ENCODE data around the gene BACH2. TPM values are rescaled to one million over a fixed set of nuclear protein-coding genes. Genes with fewer than 3 reads are reported as not detected.

Gene BACH2
- polyA plus RNA-seq, 2 of the 4 experiments (the other 2 are of a cell fraction), result 0.01 to 0.36 TPM

DNA sequence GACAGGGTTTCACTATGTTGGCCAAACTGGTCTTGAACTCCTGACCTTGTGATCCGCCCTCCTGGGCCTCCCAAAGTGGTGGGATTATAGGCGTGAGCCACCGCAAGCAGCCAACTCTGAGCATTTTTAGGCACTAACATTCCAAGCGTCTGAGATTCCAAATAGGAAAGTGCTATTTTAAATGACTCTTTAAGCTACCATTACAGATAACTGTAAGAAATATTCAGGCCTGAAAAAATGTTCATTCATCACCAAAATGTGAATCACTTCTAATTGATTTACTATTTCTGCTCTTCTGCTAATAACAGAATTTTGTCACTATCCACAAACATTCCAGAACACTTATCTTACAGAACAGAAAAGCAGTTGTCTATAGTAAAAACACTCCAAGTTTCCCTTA, 106.5 kb downstream of the BACH2 start:
- ChIA-PET CTCF (no interaction called here), POLR2A (no interaction called here)
- 90% methylated on average over 4 of the region's 4 CpGs for WGBS (ENCODE audit: missing lambda C conversion rate)
- DNase-seq (ENCODE audit: low read depth in 1 of 2, low spot score in 1 of 2) (no peak), ATAC-seq (no peak), FAIRE-seq (no peak)
- Histone ChIP-seq H3K4me1 (no peaks in the 10 kb centered on the region), H3K27ac (no peak overlapping the region), H3K4me2 (no peak overlapping the region), H3K9me3 (no peaks in the 10 kb centered on the region), H3K4me3 (no peak overlapping the region)
- no peak for TF ChIP-seq RFX5 (IDR thresholded peaks at IDR 0.05)
- TF ChIP-seq CBX2 (IDR thresholded peaks at IDR 0.05; ENCODE audit: borderline replicate concordance, low read depth), result no peak
- TF ChIP-seq, protein P1, sequence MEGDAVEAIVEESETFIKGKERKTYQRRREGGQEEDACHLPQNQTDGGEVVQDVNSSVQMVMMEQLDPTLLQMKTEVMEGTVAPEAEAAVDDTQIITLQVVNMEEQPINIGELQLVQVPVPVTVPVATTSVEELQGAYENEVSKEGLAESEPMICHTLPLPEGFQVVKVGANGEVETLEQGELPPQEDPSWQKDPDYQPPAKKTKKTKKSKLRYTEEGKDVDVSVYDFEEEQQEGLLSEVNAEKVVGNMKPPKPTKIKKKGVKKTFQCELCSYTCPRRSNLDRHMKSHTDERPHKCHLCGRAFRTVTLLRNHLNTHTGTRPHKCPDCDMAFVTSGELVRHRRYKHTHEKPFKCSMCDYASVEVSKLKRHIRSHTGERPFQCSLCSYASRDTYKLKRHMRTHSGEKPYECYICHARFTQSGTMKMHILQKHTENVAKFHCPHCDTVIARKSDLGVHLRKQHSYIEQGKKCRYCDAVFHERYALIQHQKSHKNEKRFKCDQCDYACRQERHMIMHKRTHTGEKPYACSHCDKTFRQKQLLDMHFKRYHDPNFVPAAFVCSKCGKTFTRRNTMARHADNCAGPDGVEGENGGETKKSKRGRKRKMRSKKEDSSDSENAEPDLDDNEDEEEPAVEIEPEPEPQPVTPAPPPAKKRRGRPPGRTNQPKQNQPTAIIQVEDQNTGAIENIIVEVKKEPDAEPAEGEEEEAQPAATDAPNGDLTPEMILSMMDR (IDR thresholded peaks at IDR 0.05), result no peak
- TF ChIP-seq ZC3H11A (IDR thresholded peaks at IDR 0.05), result no peak
- no peak for TF ChIP-seq EP300 (IDR thresholded peaks at IDR 0.05)
- TF ChIP-seq EHF (CRISPR knock-in tag; IDR thresholded peaks at IDR 0.05), result no peak
- TF ChIP-seq ZNF302 (CRISPR knock-in tag; IDR thresholded peaks at IDR 0.05), result no peak
- no peak for TF ChIP-seq NR3C1 (IDR thresholded peaks at IDR 0.05)
- no peak for TF ChIP-seq JUNB (IDR thresholded peaks at IDR 0.05)
- TF ChIP-seq HEYL (CRISPR knock-in tag; IDR thresholded peaks at IDR 0.05), result no peak
- no peak for TF ChIP-seq MAFK (IDR thresholded peaks at IDR 0.05; ENCODE audit: partially characterized antibody)
- no peak for TF ChIP-seq HOXB13 (CRISPR knock-in tag; IDR thresholded peaks at IDR 0.05; ENCODE audit: low read depth)
- no peak for TF ChIP-seq FOXS1 (CRISPR knock-in tag; IDR thresholded peaks at IDR 0.05)
- no peak for TF ChIP-seq ESRRA (IDR thresholded peaks at IDR 0.05; ENCODE audit: borderline replicate concordance, low read length)
- no peak for TF ChIP-seq GATA3 (IDR thresholded peaks at IDR 0.05; ENCODE audit: borderline replicate concordance)

DNA sequence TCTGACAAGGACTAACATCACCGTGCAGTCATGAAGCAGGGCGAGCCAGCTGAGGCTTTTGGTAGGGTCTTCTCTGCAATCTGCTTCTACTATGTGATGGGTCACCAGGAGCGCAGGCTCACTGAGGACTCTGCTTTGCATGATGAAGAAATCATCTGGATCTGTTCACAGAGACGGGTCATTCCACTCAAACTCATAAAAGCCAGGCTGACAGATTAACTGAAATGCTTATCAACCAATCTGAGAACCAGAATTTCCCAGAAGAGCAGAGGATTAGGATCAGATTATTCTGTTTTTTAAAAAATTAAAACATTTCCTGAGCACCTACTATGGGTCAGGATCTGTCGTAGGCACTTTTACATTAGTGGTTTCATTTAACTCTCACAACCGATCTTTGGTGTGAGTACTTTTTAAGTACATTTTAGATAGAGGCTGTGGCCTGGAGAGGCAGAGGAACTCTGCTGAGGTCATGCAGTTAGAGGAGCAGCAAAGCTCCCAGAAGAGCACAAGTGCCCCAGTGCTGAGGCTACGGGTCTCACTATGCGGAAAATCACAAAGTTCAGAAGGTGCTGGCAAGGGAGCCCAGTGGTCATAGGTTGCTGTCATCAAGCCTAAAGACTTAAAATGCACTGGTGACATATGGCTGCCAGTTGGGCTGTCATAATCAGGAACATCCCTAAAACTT, 109.1 kb downstream of the BACH2 start:
- DNase-seq (ENCODE audit: low read depth in 1 of 2, low spot score in 1 of 2) (no peak), ATAC-seq (no peak), FAIRE-seq (no peak)
- no peak overlapping the region for H3K27ac ChIP-seq
- H3K4me3 ChIP-seq, result no peak overlapping the region
- POLR2A ChIA-PET, result no interaction called here
- 89% methylated on average over 8 of the region's 8 CpGs for WGBS (ENCODE audit: missing lambda C conversion rate)
- CTCF ChIA-PET, result no interaction called here
- H3K4me2 ChIP-seq, result no peak overlapping the region
- no peaks in the 10 kb centered on the region for H3K4me1 ChIP-seq
- TF ChIP-seq BHLHE40 (IDR thresholded peaks at IDR 0.05; ENCODE audit: low read depth, low read length), result no peak
- TF ChIP-seq MAFK (IDR thresholded peaks at IDR 0.05; ENCODE audit: partially characterized antibody), result no peak
- TF ChIP-seq, protein P1 (IDR thresholded peaks at IDR 0.05), result no peak
- TF ChIP-seq SMC3 (IDR thresholded peaks at IDR 0.05), result no peak
- TF ChIP-seq GATA3 (IDR thresholded peaks at IDR 0.05; ENCODE audit: borderline replicate concordance), result no peak
- TF ChIP-seq CEBPB (IDR thresholded peaks at IDR 0.05), result no peak
- TF ChIP-seq, protein P2, sequence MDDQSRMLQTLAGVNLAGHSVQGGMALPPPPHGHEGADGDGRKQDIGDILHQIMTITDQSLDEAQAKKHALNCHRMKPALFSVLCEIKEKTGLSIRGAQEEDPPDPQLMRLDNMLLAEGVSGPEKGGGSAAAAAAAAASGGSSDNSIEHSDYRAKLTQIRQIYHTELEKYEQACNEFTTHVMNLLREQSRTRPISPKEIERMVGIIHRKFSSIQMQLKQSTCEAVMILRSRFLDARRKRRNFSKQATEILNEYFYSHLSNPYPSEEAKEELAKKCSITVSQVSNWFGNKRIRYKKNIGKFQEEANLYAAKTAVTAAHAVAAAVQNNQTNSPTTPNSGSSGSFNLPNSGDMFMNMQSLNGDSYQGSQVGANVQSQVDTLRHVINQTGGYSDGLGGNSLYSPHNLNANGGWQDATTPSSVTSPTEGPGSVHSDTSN (IDR thresholded peaks at IDR 0.05), result no peak
- no peak for TF ChIP-seq EP300 (IDR thresholded peaks at IDR 0.05)
- no peaks in the 10 kb centered on the region for H3K9me3 ChIP-seq
